NCI-H2029 treated with DMSO at 0.1 percent for 48 hours (cell line): ENCODE results near the gene EVI5L.
"Not testable (repeated sequence)": the region's sequence is repeated elsewhere in the genome, so short reads cannot be mapped to it uniquely, and the experiment has no call there.

Experiments
- DNase-seq: peaks from one replicate; lab custom pipeline; 2025; lab: John Stamatoyannopoulos, UW

The EVI5L gene

DNA sequence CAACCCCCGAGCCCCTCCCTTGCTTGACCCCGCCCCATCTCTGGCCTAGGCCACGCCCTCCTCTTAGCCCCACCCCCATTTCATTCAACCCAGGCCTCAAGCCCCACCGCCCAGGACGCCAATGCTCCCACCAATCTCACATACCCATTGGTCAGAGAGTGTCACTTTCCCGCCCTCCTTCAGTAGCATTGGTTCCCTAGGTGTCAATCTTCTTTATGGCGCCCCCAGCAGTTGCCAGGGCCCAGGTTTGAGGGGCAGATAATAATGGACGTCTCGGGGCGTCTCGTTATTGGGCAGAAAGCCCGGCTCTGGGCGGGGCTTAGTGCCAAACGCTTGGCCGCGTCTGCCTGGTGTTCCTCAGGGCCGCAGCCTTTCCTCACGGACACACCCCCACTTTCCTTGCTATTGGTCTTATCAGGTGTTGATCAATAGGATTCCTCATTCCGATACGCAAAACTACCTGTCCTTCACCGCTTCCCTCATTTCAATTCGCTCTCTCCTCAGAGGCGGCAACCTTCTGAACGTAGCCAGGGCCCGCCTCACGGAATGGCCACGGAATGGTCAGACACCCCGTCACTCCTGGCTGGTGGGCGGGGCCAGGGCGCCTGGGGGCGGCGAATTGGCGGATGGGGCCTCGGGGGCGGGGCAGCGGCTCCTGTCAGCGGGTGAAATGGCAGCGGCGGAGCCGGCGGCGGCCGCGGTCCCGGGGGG is at the start of gene EVI5L:
Gene EVI5L (plus strand): TSS at position 658 of the 711 bp plus-strand sequence. CDS start 16,325 bp downstream, outside the sequence.
- peak; percentile 99 for DNase-seq

DNA sequence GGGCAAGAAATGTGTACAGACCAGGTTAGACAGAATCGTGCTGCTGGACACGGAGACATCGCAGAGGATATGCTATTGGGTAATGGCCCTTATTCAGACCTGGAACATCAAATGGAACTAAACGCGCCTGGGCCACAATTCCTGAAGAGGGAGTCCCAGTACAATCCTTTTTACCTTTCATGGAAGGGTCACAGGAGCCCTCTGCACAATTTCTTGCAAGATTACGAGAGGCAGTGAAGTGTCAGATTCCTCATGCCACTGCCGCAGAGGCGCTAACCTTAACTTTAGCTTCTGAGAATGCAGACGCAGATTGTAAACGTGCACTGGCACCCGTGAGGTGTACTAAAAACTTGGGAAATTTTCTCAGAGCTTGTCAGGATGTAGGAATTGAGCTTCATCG is 48.9 kb upstream of the EVI5L start:
- DNase-seq = no peak

DNA sequence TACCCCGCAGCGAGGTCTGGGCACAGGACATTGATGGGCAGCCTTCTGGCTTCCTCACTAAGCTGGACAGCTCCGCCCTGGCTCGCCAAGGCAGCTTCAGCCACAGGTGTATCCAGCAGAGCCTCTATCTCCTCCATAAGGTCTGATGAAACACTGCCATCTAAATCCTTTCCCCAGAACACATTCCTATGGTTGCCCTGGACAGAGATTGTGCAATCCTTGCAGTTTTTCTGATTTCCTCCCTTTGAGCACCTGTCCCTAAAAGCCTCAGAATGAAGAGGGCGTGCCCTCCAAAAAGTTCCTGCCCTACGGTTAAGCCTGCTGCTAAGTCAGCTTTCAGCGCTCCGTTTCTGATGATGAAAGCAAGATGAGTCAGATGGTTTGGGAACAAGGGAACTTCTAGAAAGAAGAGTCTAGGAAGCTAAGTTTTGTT is 46.0 kb upstream of the EVI5L start:
- DNase-seq = no peak

DNA sequence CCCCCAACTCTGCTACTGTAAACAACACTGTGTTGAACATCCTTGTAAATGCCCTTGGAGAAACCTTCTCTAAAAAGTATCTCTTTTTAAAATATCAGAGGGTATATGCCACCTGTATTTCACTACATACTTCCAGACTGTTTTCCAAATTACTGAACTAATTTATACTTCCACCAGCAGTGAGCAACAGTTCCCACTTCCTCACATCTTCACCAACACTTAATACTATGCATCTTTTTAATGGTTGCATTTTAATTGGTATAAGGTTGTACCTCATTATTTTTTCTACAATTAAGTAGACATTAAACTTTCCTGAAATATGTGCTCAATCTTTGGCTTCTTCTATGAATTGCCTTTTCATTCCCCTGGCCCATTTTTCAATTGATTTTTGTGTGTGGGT is 45.2 kb upstream of the EVI5L start:
- DNase-seq = no peak

DNA sequence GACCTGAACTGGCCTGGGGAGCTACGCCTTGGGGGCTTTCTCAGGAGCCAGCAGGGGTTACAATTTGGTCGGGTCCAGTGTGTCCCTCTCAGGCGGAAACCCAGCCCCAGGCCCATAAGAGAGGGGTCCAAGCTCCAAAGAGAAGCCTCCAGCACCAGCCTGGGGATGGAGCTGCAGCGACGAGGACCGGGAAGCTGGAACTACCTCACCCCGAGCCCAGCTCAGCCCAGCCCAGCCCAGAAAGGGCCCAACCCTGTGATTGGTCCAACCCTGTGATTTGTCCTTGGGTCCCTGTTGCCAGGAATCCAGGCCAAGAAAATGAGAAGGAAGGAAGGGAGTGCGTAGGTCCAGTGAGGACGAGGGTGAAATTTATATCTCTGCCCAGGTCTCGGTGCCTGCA is 42.9 kb upstream of the EVI5L start:
- no peak for DNase-seq

DNA sequence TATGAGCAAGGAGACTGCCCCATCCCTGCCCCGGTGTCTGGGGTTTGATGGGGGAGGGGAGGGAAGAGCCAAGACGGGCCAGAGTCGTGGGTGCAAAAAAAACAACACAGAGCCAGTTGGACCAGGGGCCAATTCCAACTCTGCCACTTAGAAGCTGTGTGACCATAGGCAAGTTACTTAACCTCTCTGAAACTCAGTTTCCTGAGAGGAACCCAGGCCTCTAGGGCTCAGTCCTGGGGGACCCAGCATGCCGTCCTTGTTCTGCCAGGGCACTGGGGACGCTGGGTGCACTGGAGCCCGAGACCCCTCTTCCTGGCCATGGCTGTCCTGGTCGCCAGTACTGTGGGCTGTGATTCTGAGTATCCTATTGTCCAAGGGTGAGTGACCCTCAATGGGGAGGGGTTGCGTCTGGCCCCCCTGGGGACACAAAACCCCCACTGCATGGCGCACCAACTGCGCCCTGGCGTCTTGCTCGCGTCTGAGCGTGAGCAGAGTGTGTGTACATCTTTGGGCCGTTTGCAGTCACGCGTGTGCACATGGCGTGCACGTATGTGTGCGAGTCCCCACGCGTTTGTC is 42.3 kb upstream of the EVI5L start:
- no peak for DNase-seq

DNA sequence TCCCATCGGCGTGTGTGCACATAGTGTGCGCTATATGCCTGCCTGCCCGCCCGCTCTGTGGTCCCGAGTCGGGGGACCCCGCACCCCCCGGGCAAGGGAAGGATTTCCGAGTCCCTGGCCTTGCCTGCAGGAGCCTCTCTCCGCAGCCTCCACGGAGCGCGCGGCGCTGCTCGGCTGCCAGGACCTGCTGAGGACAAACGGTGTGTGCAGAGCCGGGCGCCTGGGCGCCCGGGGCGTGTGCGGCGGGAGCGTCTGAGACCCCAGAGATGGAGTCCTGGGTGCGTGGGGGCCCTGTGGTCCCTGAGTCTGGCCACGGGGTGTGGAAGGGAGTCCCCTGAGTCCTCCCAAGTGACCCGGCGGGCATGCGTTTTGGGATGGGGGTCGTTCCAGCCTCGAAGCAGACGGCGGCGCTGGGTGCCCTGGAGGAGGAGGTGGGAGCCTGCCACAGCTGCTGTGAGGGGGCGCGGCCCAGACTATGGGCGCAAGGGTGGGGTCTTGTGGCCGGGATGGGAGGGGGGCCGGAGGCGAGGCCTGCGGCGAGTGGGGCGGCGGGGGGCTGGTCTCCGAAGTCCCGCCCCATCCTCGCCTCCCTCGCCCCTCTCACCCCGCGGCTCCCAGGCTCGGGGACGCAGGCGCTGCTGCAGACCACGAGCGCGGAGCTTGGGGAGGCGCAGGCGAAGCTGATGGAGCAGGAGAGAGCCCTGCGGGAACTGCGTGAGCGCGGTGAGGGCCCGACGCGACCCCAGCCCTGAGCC is 41.7 kb upstream of the EVI5L start:
- DNase-seq = no peak

DNA sequence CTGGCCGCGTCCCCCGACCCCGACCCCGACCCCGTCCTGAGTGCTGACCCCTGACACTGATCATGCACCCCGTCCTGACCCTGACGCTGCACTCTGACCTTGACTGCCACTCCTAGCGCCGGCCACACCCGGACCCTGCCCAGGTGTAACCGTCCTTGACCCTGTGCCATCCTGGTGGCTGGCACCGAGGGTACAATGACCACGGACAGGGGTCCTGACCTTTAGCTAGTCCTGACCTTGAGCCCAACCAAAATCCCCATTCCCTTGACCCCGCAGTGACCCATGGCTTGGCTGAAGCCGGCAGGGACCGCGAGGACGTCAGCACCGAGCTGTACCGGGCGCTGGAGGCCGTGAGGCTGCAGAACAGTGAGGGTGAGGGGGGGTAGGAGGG is 41.1 kb upstream of the EVI5L start:
- no peak for DNase-seq

DNA sequence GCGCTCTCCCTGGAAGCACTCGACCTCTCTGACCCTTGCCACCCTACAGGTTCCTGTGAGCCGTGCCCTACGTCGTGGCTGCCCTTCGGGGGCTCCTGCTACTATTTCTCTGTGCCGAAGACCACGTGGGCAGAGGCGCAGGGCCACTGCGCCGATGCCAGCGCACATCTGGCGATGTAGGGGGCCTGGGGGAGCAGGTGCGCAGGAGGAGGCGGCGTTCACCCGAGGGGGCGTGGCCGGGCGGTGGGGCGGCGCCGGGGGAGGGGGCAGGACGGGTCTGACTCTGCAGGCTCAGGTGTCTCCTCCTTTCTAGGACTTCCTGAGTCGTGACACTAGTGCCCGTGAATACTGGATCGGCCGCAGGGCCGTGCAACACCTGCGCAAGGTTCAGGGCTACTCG is 40.6 kb upstream of the EVI5L start:
- DNase-seq = no peak

DNA sequence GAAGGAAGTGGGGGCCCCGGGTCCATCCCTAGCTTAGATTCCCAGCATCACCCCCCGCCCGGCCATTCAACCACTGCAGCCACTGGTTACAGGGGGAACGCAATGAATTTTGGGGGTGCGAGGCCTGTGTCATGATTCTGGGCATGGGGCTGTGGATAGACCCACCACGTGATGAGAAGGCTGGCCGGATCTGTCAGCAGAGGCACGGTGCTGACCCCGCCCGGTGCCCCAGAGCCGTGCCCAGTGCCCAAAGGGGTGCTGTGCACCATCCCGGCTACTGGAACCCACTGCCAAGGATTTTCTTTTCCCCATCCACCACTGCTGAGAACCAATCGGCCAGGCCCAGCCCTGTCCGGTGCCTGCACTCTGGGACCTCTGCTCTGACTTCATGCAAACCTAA is 39.6 kb upstream of the EVI5L start:
- no peak for DNase-seq

DNA sequence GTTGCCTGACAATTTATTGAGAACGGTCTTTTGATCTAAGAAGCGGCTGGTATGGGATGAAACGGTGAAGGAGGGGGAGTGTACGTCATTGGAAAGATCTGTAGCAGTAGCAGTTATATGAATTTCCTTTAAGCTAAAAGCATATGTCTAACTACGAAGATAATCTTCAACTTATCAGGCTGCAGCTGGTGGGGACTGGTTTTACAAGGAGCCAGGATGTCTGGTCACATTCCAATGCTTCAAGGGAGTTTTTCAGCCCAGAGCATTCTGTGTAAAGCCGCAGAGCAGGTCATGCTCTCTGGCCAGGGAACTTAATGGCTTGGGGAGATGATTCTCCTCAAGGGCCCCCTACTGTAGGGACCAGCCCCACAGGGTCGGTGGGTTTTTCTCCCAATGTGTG is 37.7 kb upstream of the EVI5L start:
- no peak for DNase-seq

DNA sequence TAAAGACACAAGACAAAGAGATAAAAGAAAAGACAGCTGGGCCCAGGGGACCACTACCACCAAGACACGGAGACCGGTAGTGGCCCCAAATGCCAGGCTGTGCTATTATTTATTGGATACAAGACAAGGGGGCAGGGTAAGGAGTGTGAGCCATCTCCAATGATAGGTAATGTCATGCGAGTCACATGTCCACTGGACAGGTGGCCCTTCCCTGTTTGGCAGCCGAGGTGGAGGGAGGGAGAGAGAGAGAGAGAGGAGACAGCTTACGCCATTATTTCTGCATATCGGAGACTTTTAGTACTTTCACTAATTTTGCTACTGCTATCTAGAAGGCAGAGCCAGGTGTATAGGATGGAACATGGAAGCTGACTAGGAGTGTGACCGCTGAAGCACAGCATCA is 37.3 kb upstream of the EVI5L start:
- not testable (repeated sequence) for DNase-seq

DNA sequence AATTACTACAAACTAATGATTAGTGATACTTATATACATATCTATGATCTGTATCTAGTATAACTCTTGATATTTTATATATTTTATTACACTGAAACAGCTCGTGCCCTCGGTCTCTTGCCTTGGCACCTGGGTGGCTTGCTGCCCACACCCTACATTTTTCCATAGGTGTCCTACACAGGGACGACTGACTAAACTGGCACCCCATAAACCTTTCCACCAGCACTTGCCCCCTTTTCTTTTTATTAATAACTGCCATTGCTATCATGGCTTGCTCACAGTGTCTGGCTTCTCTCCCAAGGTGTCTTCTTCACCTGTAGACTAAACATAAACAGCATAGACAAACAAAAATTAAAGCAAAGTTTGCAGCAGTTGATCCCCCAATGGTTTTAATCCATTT is 36.5 kb upstream of the EVI5L start:
- no peak for DNase-seq

DNA sequence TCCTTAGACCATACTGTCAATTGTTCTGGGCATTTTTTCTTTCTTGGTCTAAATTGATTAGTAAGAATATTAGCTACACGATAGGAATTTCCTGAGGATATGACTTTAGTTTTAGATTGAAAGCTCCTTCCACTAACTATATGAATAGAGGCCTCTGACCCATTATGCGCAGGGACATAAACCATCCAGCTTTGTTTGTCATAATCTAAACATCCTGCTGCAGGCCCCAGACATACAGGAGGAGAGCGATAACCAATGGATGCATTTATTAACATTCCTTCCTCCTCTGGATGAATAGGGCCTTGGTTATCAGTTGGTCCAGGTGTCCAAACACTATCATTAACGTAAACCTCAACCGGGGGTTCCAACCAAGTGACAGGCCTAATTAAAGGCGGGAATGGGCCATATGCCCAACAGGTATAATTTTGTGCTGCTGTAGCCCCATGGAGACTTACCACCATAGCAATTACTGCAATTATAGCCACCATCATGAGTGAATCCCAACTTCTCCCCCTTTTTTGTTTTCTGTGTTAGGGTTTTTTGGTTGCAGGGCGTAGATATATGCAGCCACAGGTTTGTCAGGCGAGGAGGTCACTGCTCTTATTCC is 34.4 kb upstream of the EVI5L start:
- DNase-seq = no peak

DNA sequence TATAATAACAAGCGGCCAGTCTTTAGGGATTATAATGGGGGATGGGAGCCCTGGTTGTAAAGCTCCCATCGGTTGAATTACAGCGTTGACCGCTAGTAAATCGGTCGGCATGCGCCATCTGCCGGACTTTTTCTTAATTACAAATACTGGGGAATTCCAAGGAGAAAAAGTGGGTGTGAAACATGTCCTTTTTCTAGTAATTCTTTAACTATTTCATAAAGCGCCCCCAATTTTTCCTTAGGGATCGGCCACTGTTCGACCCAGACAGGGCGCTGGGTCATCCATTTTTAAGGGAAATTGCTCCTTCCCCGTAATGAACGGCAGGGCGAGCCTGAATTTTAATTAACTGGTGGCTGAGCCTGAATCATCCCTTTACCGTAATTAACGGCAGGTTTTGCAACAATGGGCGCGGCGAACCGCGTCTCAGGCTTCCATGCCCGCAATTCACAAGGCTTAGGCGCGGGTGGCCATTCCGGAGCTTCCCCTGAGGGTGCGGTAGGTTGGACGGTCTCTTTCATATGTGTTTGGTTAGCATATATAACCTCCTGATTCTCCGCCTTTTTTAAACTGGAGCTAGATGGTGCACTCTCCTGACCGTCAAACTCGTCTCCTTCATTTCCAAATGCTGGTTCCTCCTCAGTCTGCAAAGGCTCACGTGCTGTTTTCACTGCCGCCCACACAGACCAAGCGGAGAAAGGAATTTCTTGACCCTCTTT is 30.2 kb upstream of the EVI5L start:
- DNase-seq = peak; percentile 58

DNA sequence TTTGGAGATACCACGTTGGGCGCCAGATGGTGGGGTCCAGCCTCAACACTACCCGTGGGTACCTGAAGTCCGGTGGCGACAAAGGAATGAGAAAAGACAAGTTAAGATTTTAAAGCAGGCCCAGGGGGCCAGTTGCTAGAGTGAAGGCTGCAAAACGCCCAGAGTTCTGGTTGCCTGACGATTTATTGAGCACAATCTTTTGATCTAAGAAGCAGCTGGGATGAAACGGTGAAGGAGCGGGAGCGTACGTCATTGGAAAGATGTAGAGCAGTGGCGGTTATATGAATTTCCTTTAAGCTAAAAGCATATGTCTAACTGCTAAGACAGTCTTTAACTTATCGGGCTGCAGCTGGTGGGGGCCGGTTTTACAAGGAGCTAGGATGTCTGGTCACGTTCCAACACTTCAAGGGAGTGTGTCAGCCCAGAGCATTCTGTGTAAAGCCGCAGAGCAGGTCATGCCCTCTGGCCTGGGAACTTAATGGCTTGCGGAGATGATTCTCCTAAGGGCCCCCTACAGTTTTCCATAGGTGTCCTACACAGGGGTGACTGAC is 28.9 kb upstream of the EVI5L start:
- no peak for DNase-seq

DNA sequence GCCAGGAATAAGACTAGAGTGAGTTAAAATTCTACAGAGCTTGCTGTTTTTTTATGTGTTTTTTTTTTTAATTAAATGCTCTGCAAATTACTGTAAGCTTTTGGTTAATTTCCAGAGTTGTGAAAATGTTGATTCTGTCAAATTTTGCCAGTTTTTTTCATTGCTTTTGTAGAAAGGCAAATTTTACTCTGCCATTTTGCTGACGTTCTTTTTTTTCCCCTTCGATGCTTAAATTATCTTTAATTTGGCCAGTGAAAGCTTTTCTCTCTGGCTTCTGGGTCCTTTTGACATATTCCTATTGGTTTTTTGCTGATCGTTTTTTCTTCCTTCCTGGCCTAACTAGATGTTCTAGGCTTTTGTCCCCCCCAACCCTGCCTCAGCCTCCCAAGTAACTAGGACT is 23.8 kb upstream of the EVI5L start:
- DNase-seq = no peak

DNA sequence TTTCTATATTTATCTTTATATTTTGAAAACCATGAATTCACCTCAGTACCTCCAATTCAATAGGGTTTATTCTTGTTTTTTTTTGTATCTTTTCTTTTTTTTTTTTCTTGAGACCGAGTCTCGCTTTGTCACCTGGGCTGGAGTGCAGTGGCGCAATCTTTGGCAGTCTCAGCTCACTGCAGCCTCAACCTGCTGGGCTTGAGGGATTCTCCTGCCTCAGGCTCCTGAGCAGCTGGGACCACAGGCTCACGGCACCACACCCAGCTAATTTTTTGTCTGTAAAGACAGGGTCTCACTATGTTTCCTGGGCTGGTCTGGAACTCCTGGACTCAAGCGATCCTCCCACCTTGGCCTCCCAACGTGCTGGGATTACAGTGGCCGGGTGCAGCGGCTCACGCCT is 23.1 kb upstream of the EVI5L start:
- DNase-seq = no peak

DNA sequence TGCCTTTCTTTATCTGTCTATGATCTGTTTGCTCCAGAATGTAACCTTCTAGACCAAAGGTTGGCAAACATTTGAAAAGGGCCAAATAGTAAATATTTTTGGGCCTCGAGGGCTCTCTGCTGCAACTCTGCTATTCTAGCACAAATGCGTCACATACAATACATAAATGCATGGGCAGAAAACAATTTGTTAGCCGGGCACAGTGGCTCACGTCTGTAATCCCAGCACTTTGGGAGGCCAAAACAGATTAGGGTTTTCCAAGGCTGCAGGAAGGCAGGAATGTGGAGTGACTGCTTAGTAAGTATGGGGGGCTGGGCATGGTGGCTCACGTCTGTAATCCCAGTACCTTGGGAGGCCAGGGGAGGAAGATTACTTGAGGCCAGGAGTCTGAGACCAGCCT is 21.9 kb upstream of the EVI5L start:
- no peak for DNase-seq

DNA sequence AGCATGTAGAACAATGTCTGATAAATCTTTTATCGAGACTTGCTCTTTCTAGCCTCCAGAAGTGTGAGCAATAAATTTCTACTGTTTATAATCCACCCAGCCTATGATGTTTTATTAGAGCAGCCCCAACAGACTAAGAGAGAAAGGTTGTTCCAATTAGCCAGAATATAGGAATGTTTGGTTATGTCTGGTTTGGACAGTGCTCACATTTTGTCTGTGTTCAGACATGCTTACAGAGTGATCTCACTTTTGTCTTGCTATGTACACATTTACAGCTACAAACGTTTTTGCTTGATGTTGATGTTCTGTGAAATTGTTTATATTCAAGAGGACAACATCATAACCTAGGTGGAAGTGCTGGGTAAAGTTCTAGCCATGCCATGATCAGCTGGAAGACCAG is 18.0 kb upstream of the EVI5L start:
- no peak for DNase-seq

DNA sequence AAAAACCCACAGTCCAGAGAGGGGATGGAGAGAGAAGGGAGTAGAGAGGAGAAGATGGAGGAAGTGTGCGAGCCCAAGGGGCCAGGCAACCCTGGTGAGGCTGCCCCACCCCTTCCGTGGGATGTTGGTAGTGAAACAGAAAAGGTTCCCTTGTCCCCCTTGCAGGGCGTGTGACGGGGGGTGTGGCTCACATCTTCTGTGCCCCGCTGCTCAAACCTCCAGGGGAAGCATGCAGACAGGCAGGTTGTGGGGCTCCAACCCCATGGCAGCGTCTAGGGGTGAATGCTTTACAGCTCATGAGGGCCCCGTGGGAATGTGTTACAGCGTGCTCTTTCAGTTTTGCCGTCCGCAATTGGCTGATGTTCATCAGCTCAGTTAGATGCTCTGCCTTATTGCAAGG is 14.7 kb upstream of the EVI5L start:
- no peak for DNase-seq

DNA sequence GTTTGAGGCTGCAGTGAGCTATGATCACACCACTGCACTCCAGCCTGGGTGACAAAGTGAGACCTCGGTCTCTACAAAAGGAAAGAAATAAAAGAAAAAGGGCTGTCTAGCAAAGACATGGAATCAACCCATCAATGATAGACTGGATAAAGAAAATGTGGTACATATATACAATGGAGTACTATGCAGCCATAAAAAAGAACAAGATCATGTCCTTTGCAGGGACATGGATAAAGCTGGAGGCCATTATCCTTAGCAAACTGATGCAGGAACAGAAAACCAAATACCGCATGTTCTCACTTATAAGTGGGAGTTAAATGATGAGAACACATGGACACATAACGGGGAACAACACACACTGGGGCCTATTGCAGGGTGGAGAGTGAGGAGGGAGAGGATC is 14.0 kb upstream of the EVI5L start:
- DNase-seq = not testable (repeated sequence)
